ENCODE results near the gene LRRC59.

Gene LRRC59

GRCh38 chr17:50360486-50361115 lies 36.7 kb downstream of the LRRC59 start:
- DNase-seq, result no peak

GRCh38 chr17:50359998-50360461 lies 37.3 kb downstream of the LRRC59 start:
- no peak for DNase-seq

GRCh38 chr17:50359005-50359699 lies 38.2 kb downstream of the LRRC59 start:
- DNase-seq, result no peak

- no peak for DNase-seq
Measured at GRCh38 chr17:50358177-50358576, 39.1 kb downstream of the LRRC59 start.

GRCh38 chr17:50356892-50357510 lies 40.3 kb downstream of the LRRC59 start:
- no peak for DNase-seq

- no peak for DNase-seq
Measured at GRCh38 chr17:50356418-50356817, 40.9 kb downstream of the LRRC59 start.

GRCh38 chr17:50355701-50356341 lies 41.5 kb downstream of the LRRC59 start:
- no peak for DNase-seq

GRCh38 chr17:50355336-50355700 lies 42.0 kb downstream of the LRRC59 start:
- DNase-seq, result no peak

- DNase-seq, result no peak
Measured at GRCh38 chr17:50354776-50355175, 42.5 kb downstream of the LRRC59 start.

- DNase-seq, result no peak
Measured at GRCh38 chr17:50354198-50354597, 43.1 kb downstream of the LRRC59 start.

GRCh38 chr17:50353600-50354195 lies 43.6 kb downstream of the LRRC59 start:
- no peak for DNase-seq

- no peak for DNase-seq
Measured at GRCh38 chr17:50352693-50353599, 44.4 kb downstream of the LRRC59 start.

GRCh38 chr17:50352072-50352692 lies 45.1 kb downstream of the LRRC59 start:
- DNase-seq, result no peak

GRCh38 chr17:50350733-50351132 lies 46.6 kb downstream of the LRRC59 start:
- no peak for DNase-seq

GRCh38 chr17:50349243-50349600 lies 48.1 kb downstream of the LRRC59 start:
- DNase-seq, result no peak

GRCh38 chr17:50348522-50349242 lies 48.6 kb downstream of the LRRC59 start:
- DNase-seq, result no peak

- no peak for DNase-seq
Measured at GRCh38 chr17:50347894-50348291, 49.4 kb downstream of the LRRC59 start.

GRCh38 chr17:50347117-50347893 lies 50.0 kb downstream of the LRRC59 start:
- no peak for DNase-seq

- DNase-seq, result no peak
Measured at GRCh38 chr17:50346313-50347116, 50.8 kb downstream of the LRRC59 start.
